Duodenal mucosa (tissue), 2 donors: Measurements from ENCODE around the gene HOXA7.

Experiments
- H3K27ac ChIP-seq: one replicate; pipeline ENCODE4 v1.7.0; 2013; ENCODE audit warnings: low read depth, low read length
- H3K27me3 ChIP-seq, 2 donors: one replicate each; pipeline ENCODE4 v1.7.0; 2013; ENCODE audit warnings: low read length in 2 of 2, control low read depth in 1 of 2; ENCODE audit not compliant: insufficient read depth in 2 of 2, control insufficient read depth in 1 of 2
- H3K36me3 ChIP-seq, 2 donors: one replicate each; pipeline ENCODE4 v1.7.0; 2013; ENCODE audit warnings: low read length in 2 of 2, control low read depth in 1 of 2; ENCODE audit not compliant: insufficient read depth in 2 of 2, control insufficient read depth in 1 of 2
- H3K4me1 ChIP-seq, 2 donors: one replicate each; pipeline ENCODE4 v1.7.0; 2013; ENCODE audit warnings: low read length in 2 of 2, control low read depth in 1 of 2; ENCODE audit not compliant: insufficient read depth in 2 of 2, control insufficient read depth in 1 of 2
- H3K4me3 ChIP-seq, 2 donors: one replicate each; pipeline ENCODE4 v1.7.0; 2013; ENCODE audit warnings: low read length in 2 of 2, low read depth in 1 of 2
- H3K9ac ChIP-seq, 2 donors: one replicate each; pipeline ENCODE4 v1.7.0; 2013; ENCODE audit warnings: low read length in 2 of 2, low read depth in 1 of 2
- H3K9me3 ChIP-seq, 2 donors: one replicate each; pipeline ENCODE4 v1.7.0; 2013; ENCODE audit warnings: low read length in 2 of 2, control low read depth in 1 of 2; ENCODE audit not compliant: control insufficient read depth in 1 of 2

The HOXA7 gene

GRCh38 chr7:27123007-27123476 is 33.4 kb downstream of the HOXA7 start:
- H3K4me1 ChIP-seq = peaks cover 30 to 45% of the 10 kb centered on the region in 2 donors
- H3K27ac ChIP-seq = peak overlapping the region; percentile 53
- peak overlapping the region; percentile 58 to 62 for H3K9ac ChIP-seq
- no peaks in the 10 kb centered on the region for H3K36me3 ChIP-seq
- peaks cover 0 to 4% of the 10 kb centered on the region in 2 donors for H3K27me3 ChIP-seq
- H3K4me3 ChIP-seq = peak overlapping the region; percentile 67 to 75
- no peaks in the 10 kb centered on the region for H3K9me3 ChIP-seq

GRCh38 chr7:27122077-27122910 is 34.2 kb downstream of the HOXA7 start:
- H3K27ac ChIP-seq = peak overlapping the region; percentile 53

GRCh38 chr7:27121684-27122076 is 34.8 kb downstream of the HOXA7 start:
- peak overlapping the region; percentile 67 to 75 for H3K4me3 ChIP-seq
- H3K36me3 ChIP-seq = no peaks in the 10 kb centered on the region
- H3K9ac ChIP-seq = peak overlapping the region; percentile 39 to 62
- H3K27ac ChIP-seq = peak overlapping the region; percentile 53
- H3K4me1 ChIP-seq = peaks cover 30 to 35% of the 10 kb centered on the region in 2 donors
- no peaks in the 10 kb centered on the region for H3K27me3 ChIP-seq
- no peaks in the 10 kb centered on the region for H3K9me3 ChIP-seq

More at GRCh38 chr7:27122077-27122910, 34.2 kb downstream of the HOXA7 start:
- H3K9ac ChIP-seq = peak overlapping the region; percentile 39 to 62
- peaks cover 0 to 3% of the 10 kb centered on the region in 2 donors for H3K27me3 ChIP-seq
- H3K4me1 ChIP-seq = peaks cover 30 to 40% of the 10 kb centered on the region in 2 donors
- H3K9me3 ChIP-seq = no peaks in the 10 kb centered on the region
- H3K36me3 ChIP-seq = no peaks in the 10 kb centered on the region
- peak overlapping the region; percentile 67 to 75 for H3K4me3 ChIP-seq

GRCh38 chr7:27119412-27119911 is 37.0 kb downstream of the HOXA7 start:
- H3K27ac ChIP-seq = no peak overlapping the region
- no peaks in the 10 kb centered on the region for H3K9me3 ChIP-seq
- no peak overlapping the region for H3K9ac ChIP-seq
- peaks cover 27 to 35% of the 10 kb centered on the region in 2 donors for H3K4me1 ChIP-seq
- no peak overlapping the region for H3K4me3 ChIP-seq
- H3K27me3 ChIP-seq = no peaks in the 10 kb centered on the region
- H3K36me3 ChIP-seq = no peaks in the 10 kb centered on the region

GRCh38 chr7:27118580-27118979 is 37.9 kb downstream of the HOXA7 start:
- Histone ChIP-seq H3K4me1 (peaks cover 22 to 32% of the 10 kb centered on the region in 2 donors), H3K9ac (peak overlapping the region in 1 of 2 donors; percentile 40), H3K27me3 (no peaks in the 10 kb centered on the region), H3K36me3 (no peaks in the 10 kb centered on the region), H3K4me3 (peak overlapping the region; percentile 64 to 69), H3K27ac (peak overlapping the region; percentile 20), H3K9me3 (no peaks in the 10 kb centered on the region)

GRCh38 chr7:27117887-27118491 is 38.5 kb downstream of the HOXA7 start:
- Histone ChIP-seq H3K36me3 (no peaks in the 10 kb centered on the region), H3K9ac (peak overlapping the region; percentile 70 to 76), H3K4me1 (peaks cover 20 to 28% of the 10 kb centered on the region in 2 donors), H3K4me3 (peak overlapping the region; percentile 64 to 69), H3K27ac (peak overlapping the region; percentile 20), H3K27me3 (peaks cover 0 to 3% of the 10 kb centered on the region in 2 donors), H3K9me3 (no peaks in the 10 kb centered on the region)

GRCh38 chr7:27116962-27117886 is 39.3 kb downstream of the HOXA7 start:
- no peaks in the 10 kb centered on the region for H3K36me3 ChIP-seq
- H3K9ac ChIP-seq = peak overlapping the region; percentile 70 to 76
- H3K4me1 ChIP-seq = peaks cover 20 to 31% of the 10 kb centered on the region in 2 donors
- H3K9me3 ChIP-seq = no peaks in the 10 kb centered on the region
- peak overlapping the region; percentile 64 to 69 for H3K4me3 ChIP-seq
- peaks cover 0 to 3% of the 10 kb centered on the region in 2 donors for H3K27me3 ChIP-seq
- H3K27ac ChIP-seq = peak overlapping the region; percentile 51

GRCh38 chr7:27116031-27116961 is 40.2 kb downstream of the HOXA7 start:
- Histone ChIP-seq H3K36me3 (no peaks in the 10 kb centered on the region), H3K4me1 (peaks cover 17 to 31% of the 10 kb centered on the region in 2 donors), H3K9ac (peak overlapping the region; percentile 70 to 76), H3K27ac (peak overlapping the region; percentile 58), H3K4me3 (peak overlapping the region; percentile 64 to 69), H3K27me3 (peaks cover 0 to 3% of the 10 kb centered on the region in 2 donors), H3K9me3 (no peaks in the 10 kb centered on the region)
